ES-I3 (cell line): ENCODE measurements around the gene LDLRAD1.

Experiments
- H3K36me3 ChIP-seq: 2 replicates; pipeline ENCODE4 v1.6.1; 2013; ENCODE audit warnings: mild to moderate bottlenecking, low read length, control low read depth, moderate library complexity; ENCODE audit not compliant: insufficient read depth
- H3K4me1 ChIP-seq: 2 replicates; pipeline ENCODE4 v1.6.1; 2013; ENCODE audit warnings: mild to moderate bottlenecking, control low read depth, low read length; ENCODE audit not compliant: insufficient read depth
- H3K9ac ChIP-seq: 2 replicates; pipeline ENCODE4 v1.6.1; 2013; ENCODE audit warnings: low read depth, mild to moderate bottlenecking, low read length, moderate library complexity
- H3K9me3 ChIP-seq: 2 replicates; pipeline ENCODE4 v1.6.1; 2013; ENCODE audit warnings: mild to moderate bottlenecking, low read length, moderate library complexity; ENCODE audit not compliant: control insufficient read depth, insufficient read depth

Gene LDLRAD1

DNA sequence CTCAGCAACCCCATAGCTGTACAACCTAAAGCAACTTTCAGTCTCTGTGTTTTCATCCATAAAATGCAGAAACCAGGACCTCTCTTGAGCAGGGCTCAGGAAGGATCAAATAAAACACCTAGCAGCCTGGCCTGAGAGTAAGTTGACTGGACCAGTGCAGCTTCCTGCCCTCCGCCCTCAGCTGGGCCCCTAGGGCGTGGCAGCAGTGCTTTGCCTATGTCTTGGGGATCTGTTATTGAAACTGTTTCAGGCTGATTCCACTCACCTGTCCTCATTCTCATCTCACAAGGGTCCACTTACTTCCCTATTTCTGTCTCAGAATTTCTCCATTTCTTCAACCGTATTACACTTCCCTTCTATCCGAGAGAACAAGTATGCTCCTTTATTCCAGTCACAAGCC is 54.5 kb downstream of the LDLRAD1 start:
- Histone ChIP-seq H3K36me3 (peaks cover 10% of the 10 kb centered on the region; the same call in 1 of the 2 replicates), H3K4me1 (peaks cover 5% of the 10 kb centered on the region; the same call in 1 of the 2 replicates), H3K9ac (no peak overlapping the region), H3K9me3 (no peaks in the 10 kb centered on the region)

DNA sequence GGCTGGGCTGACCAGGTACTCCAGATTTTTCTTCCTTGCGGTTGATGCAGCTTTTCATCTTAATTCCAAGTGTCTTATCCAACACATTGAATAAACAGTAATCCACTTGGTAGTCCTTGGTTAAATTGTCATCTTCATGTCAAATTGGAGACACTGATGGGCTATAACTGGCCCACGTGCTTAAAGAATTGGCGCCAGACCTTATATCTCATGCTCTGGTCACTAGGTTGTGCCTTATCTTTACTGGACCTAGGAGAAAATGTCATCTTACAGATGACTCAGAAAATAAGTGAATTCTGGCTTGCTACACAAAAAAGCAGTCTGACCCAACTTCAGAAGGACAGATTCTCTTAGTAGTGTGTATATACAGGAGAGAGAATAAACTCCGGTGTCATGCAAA is 55.6 kb downstream of the LDLRAD1 start:
- Histone ChIP-seq H3K4me1 (peaks cover 12% of the 10 kb centered on the region), H3K36me3 (peaks cover 10% of the 10 kb centered on the region; the same call in 1 of the 2 replicates), H3K9ac (no peak overlapping the region), H3K9me3 (no peaks in the 10 kb centered on the region)

DNA sequence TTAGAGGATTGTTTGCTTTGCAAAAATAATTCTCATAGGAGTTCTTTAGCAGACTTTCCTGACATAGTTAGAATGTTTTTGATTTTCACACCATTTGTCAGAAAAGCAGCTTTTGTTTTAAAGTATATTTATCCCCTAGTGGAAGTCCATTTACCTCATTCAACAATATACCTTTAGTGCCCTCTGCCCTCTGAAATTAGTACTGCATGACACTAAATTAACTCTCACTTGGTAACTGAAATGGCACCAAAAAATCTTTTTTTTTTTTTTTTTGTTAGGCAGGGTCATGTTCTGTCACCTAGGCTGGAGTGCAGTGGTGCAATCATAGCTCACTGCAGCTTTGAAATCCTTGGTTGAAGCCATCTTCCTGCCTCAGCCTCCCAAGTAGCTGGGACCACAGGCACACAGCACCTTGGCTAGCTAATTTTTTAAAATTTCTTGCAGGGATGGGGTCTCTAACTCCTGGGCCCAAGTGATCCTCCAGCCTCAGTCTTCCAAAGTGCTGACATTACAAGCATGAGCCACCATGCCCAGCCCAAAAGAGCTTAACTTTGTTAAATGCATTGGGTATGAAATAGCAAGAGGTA is 58.2 kb downstream of the LDLRAD1 start:
- peaks cover 10% of the 10 kb centered on the region; the same call in 1 of the 2 replicates for H3K36me3 ChIP-seq
- H3K9me3 ChIP-seq: no peaks in the 10 kb centered on the region
- peaks cover 25% of the 10 kb centered on the region for H3K4me1 ChIP-seq
- no peak overlapping the region for H3K9ac ChIP-seq
